OCI-LY1 (cell line): ENCODE results near the gene UBE4B.

Experiments used
- H2AFZ ChIP-seq: fragments of 200-600 bp; sonication (generic), shearing (Covaris generic); 2 replicates; pipeline ENCODE4 v1.6.0; 2014; ENCODE audit warnings: antibody characterized with exemption, mild to moderate bottlenecking, low read length
- H3F3A ChIP-seq: fragments of 200-600 bp; sonication (generic), shearing (Covaris generic); 2 replicates; pipeline ENCODE4 v1.6.0; 2014; ENCODE audit warnings: mild to moderate bottlenecking, antibody characterized with exemption, low read length, moderate library complexity; ENCODE audit not compliant: insufficient read depth
- H3K27ac ChIP-seq: fragments of 200-600 bp; sonication (generic); 2 replicates; pipeline ENCODE4 v1.5.1; 2014; ENCODE audit warnings: low read length, mixed run types, mild to moderate bottlenecking, low read depth; ENCODE audit not compliant: poor library complexity, severe bottlenecking
- H3K27me3 ChIP-seq: fragments of 200-600 bp; sonication (generic); 2 replicates; pipeline ENCODE4 v1.6.0; 2014; ENCODE audit warnings: antibody characterized with exemption, mild to moderate bottlenecking, low read length, moderate library complexity; ENCODE audit not compliant: insufficient read depth
- H3K36me3 ChIP-seq: fragments of 200-600 bp; sonication (generic); 2 replicates; pipeline ENCODE4 v1.6.1; 2014; ENCODE audit warnings: mild to moderate bottlenecking, antibody characterized with exemption, low read length, moderate library complexity, mixed read lengths; ENCODE audit not compliant: insufficient read depth
- H3K4me1 ChIP-seq: fragments of 200-600 bp; sonication (generic); 2 replicates; pipeline ENCODE4 v1.5.1; 2014; ENCODE audit warnings: mild to moderate bottlenecking, low read length, moderate library complexity; ENCODE audit not compliant: insufficient read depth, severe bottlenecking
- H3K4me2 ChIP-seq: fragments of 200-600 bp; sonication (generic), shearing (Covaris generic); 2 replicates; pipeline ENCODE4 v1.6.1; 2014; ENCODE audit warnings: low read length
- H3K4me3 ChIP-seq: fragments of 200-600 bp; sonication (generic); 2 replicates; pipeline ENCODE4 v1.5.1; 2014; ENCODE audit warnings: low read length, low read depth, mild to moderate bottlenecking, mixed read lengths; ENCODE audit not compliant: poor library complexity, severe bottlenecking
- H3K79me2 ChIP-seq: fragments of 200-600 bp; shearing (Covaris generic); 2 replicates; pipeline ENCODE4 v1.6.1; 2016; ENCODE audit warnings: mixed run types, low read length, mixed read lengths; ENCODE audit not compliant: insufficient read depth
- H3K9ac ChIP-seq: fragments of 200-600 bp; sonication (generic), shearing (Covaris generic); 2 replicates; pipeline ENCODE4 v1.6.1; 2014; ENCODE audit warnings: mild to moderate bottlenecking, low read length, mixed read lengths
- H3K9me2 ChIP-seq: fragments of 200-600 bp; sonication (generic), shearing (Covaris generic); 2 replicates; pipeline ENCODE4 v1.6.1; 2014; ENCODE audit warnings: low read depth, mild to moderate bottlenecking, low read length, mixed read lengths
- H3K9me3 ChIP-seq: fragments of 200-600 bp; shearing (Covaris generic); 2 replicates; pipeline ENCODE4 v1.6.1; 2014; ENCODE audit warnings: low read length, mixed read lengths
- H4K20me1 ChIP-seq: fragments of 200-600 bp; sonication (generic), shearing (Covaris generic); 2 replicates; pipeline ENCODE4 v1.6.0; 2016; ENCODE audit warnings: mild to moderate bottlenecking, low read length; ENCODE audit not compliant: insufficient read depth
- CTCF ChIP-seq: fragments of 200-600 bp; sonication (generic), shearing (Covaris generic); IDR thresholded peaks from 2 replicates; pipeline ENCODE4 v1.5.1; 2017; ENCODE audit warnings: mild to moderate bottlenecking, antibody characterized with exemption, low read length, moderate library complexity, mixed read lengths
- EZH2 ChIP-seq: fragments of 200-600 bp; sonication (generic), shearing (Covaris generic); IDR thresholded peaks from 2 replicates; pipeline ENCODE4 v1.8.0; 2017; ENCODE audit warnings: borderline replicate concordance, mixed run types, mild to moderate bottlenecking, antibody characterized with exemption, low read length, moderate library complexity, mixed read lengths

Gene UBE4B

DNA sequence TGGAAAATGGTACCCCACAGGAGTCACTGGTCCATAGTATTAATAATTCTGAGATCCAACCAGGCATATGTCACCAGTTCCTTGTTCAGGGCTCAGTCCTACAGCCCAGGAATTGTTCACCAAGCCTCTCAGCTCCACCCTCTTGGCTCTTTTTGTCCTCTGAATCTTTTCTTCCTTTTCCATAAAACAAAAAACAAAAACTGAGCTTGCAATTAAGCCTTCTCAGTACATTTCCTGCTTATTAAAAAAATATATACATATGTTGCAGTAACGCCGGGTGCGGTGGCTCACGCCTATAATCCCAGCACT, 154.2 kb downstream of the UBE4B start:
- TF ChIP-seq CTCF, result no peak
- TF ChIP-seq EZH2, result no peak
- H3K36me3 ChIP-seq, result no peaks in the 10 kb centered on the region
- no peaks in the 10 kb centered on the region for H3K9me2 ChIP-seq
- no peak overlapping the region for H3K9ac ChIP-seq
- no peaks in the 10 kb centered on the region for H3K79me2 ChIP-seq
- no peak overlapping the region for H2AFZ ChIP-seq
- H3K27me3 ChIP-seq, result no peaks in the 10 kb centered on the region
- peaks cover 6% of the 10 kb centered on the region for H3K4me1 ChIP-seq
- no peak overlapping the region for H3K4me3 ChIP-seq
- H3K4me2 ChIP-seq, result no peak overlapping the region
- H3F3A ChIP-seq, result no peaks in the 10 kb centered on the region
- H3K9me3 ChIP-seq, result no peaks in the 10 kb centered on the region
- H4K20me1 ChIP-seq, result no peaks in the 10 kb centered on the region
- H3K27ac ChIP-seq, result no peak overlapping the region

DNA sequence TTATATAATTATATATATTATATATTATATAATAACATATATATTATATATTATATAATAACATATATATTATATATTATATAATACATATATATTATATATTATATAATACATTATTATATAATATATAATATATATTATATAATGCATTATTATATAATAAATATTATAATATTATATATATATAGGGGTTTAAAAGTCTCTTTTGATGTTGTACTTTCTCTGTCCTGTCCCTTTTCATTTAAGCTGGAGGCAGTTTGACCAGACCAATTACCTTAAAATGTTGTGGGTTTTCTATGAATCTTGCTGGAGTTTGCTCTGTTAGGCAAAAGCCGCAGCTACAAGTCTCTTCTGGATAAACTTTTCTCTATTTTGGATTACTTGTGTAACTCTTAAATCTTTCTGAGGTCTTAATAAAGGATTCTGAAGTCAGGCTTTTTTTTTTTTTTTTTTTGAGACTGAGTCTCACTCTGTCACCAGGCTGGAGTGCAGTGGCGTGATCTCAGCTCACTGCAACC, 155.4 kb downstream of the UBE4B start:
- TF ChIP-seq EZH2, result no peak
- TF ChIP-seq CTCF, result no peak
- no peaks in the 10 kb centered on the region for H3F3A ChIP-seq
- H3K79me2 ChIP-seq, result no peaks in the 10 kb centered on the region
- no peaks in the 10 kb centered on the region for H3K27me3 ChIP-seq
- no peak overlapping the region for H2AFZ ChIP-seq
- no peaks in the 10 kb centered on the region for H4K20me1 ChIP-seq
- H3K9me2 ChIP-seq, result no peaks in the 10 kb centered on the region
- H3K9ac ChIP-seq, result no peak overlapping the region
- no peaks in the 10 kb centered on the region for H3K36me3 ChIP-seq
- peaks cover 6% of the 10 kb centered on the region for H3K4me1 ChIP-seq
- no peak overlapping the region for H3K27ac ChIP-seq
- H3K4me2 ChIP-seq, result no peak overlapping the region
- H3K4me3 ChIP-seq, result no peak overlapping the region
- H3K9me3 ChIP-seq, result no peaks in the 10 kb centered on the region

DNA sequence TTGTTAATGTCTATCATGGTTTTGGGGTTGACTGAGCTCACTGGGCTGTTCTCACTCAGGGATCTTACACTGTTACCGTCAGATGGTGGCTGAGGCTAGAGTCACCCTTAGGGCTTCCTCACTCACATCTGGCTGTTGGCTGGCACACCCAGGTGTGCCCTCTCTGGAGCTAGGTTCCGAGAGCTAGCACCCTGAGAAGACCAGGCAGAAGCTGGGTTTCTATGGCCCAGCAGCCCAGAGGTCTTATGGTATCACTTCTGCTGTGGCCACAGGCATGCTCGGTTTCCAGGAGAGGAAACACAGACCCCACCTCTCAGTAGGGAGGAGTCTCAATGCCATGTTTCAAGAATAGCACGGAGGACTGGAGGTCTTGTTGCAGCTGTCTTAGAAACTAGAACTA, 156.9 kb downstream of the UBE4B start:
- Histone ChIP-seq H3K9me2 (no peaks in the 10 kb centered on the region), H3K27ac (no peak overlapping the region), H3K27me3 (no peaks in the 10 kb centered on the region), H3K4me2 (peak overlapping the region; percentile 31; the same call in 1 of the 2 replicates), H2AFZ (no peak overlapping the region), H3K79me2 (no peaks in the 10 kb centered on the region), H3K9me3 (no peaks in the 10 kb centered on the region), H4K20me1 (no peaks in the 10 kb centered on the region), H3K9ac (no peak overlapping the region), H3K36me3 (no peaks in the 10 kb centered on the region), H3K4me1 (peaks cover 6% of the 10 kb centered on the region), H3K4me3 (no peak overlapping the region), H3F3A (no peaks in the 10 kb centered on the region)
- no peak for TF ChIP-seq CTCF
- TF ChIP-seq EZH2, result no peak
